SKM-1 (cell line): ENCODE data around the gene ROBO1.
"Not testable (repeated sequence)": the region's sequence is repeated elsewhere in the genome, so short reads cannot be mapped to it uniquely, and the experiment has no call there.

Experiments used
- DNase-seq: peaks from one replicate; lab custom pipeline; 2025; ENCODE audit not compliant: unreplicated experiment; lab: John Stamatoyannopoulos, UW

ROBO1 gene

DNA sequence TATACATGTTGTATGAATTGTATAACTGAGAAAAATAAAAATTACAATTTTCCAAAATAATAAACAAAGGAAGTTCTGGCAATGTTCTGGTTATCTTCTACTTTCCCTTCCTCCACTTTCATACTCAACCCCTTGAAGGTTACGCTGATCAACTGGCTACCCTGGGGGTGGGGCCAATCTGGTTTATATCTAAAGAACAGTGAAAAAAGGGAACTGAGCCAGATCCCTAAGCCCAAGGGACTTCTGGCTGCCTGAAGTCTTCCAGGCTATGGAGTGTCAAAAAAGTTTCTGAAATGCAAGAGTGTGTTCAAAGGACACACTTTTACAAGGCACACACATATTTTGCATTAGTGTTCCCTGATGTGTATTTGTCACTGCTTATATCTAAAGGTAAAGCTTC, 591.9 kb downstream of the ROBO1 start:
- DNase-seq: no peak

DNA sequence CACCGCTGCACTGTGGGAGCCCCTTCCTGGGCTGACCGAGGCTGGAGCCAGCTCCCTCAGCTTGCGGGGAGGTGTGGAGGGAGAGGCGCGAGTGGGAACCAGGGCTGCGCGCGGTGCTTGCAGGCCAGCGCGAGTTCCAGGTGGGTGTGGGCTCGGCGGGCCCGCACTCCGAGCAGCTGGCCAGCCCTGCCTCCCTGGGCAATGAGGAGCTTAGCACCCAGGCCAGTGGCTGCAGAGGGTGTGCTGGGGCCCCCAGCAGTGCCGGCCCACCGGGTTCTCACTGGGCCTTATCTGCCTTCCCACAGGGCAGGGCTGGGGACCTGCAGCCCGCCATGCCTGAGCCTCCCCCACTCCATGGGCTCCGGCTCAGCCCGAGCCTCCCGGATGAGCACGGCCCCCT, 594.5 kb downstream of the ROBO1 start:
- not testable (repeated sequence) for DNase-seq

DNA sequence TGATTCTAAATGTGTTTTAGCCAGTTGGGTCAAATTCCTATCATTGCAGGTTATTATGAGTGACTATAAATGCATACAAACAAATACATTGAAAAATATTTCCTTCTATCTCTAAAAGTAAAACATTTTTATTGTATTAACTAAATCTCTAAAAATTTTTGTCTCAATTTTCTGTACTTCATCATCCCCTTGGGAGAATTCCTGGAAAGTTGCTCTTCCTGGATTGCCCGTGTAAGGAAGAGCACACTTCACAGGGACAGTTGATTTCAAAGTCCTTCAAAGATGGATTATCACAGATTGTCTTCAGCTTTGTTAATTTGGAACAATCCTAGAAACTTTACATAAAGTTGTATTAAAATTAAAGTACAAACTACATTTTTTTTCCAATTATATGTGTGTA, 595.6 kb downstream of the ROBO1 start:
- DNase-seq: no peak

DNA sequence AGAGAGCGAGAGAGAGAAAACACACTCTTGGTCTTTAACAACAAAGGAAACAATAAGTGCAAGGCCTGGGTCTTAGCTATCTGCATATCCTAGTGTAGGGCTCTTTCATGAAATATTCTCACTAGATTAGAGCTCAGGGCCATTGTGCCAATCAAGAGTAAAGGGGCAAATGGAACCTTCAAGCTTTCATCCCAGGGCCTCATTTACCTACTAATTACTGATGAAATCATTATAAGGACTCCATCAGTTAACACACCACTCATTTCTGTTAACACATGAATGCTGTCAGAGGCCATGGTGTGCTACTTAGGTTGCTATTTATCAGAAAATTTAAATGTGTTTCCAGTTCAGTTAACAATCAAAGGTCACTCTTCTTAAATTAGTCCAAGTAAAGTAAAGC, 597.8 kb downstream of the ROBO1 start:
- no peak for DNase-seq

DNA sequence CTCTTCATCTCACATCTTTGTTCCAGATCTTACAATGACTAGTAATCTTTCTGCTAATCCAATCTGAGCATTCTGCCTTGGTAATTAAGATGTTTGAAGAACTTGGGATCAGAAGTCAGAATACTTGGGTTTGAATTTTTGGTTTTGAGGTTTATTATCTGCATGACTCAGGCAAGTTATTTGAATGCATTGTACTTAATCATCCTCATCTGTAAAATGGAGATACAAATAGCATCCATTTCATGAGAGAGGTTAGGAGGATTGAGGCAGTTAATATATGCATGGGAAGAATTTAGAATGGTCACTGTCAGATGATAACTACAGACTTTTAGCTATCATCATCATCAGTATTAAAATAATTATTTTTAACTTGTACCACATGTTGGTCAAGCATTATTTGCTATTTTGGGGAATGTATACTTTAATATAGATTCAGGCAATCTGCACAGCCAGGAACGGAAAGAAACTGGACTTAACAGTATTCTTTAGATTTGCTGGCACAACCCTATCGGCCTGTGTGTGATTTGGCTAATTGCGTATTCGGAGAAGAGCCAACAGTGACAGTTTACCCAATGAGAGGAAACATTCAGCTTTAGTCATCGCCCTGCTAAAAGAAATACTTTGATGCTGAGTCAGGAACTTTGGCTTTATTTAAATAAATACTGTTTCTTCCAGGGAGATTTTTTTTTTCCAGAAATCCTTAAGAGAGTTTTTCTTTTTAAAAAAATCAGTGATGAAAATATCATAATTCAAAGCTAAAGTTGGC, 600.0 kb downstream of the ROBO1 start:
- no peak for DNase-seq

DNA sequence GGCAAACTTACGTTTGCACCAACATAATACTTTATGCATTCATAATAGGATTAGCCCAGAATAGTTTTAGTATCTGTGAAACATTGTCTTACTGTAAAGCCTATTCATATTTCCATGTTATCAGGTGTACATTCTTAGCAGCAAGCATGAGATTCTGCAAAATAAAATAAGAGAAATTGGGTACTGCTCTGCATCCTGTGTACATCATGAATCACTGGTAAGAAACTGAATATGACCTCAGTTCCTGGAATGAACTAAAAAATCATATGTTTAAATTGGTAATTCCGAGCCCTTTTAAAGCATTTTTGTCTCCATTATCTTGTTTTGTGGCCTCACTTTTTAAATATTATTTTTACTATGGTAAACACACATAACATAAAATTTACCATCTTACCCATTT, 605.1 kb downstream of the ROBO1 start:
- no peak for DNase-seq

DNA sequence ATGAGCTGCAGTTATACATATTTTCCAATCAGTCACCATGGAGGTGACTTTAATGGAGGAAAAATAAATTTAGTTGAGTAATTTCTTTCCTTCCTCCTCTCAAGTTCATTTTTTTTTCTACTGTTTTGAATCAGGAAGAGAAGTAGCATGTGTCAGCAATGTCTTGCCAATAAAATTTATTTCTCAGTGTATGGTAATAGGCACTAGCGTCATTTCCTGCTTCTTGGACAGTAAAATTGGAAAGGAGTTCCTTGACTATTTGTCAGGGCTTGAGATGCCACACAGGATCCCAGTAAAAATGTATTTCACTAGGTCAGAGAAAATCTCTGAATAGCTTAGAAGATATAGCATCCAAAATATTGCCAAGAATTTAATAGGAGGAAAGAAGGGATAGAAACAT, 605.9 kb downstream of the ROBO1 start:
- no peak for DNase-seq

DNA sequence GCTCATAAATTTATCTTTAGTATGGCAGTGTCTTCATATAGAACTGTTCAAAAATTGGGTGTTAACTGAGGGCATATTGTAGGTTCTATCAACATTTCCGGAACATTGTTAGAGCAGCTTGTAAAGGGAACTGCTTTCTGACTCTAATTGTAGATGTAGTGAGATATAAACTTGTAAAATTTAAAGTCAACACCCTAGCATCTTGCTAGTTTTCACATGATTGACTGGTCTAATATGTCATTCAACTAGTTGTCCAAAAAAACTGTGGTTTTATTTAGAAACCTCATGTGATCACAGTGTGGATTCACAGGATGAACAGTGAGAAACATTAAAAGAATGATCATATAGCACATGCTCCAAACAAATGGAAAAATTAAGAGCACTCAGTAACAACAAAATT, 607.4 kb downstream of the ROBO1 start:
- no peak for DNase-seq

DNA sequence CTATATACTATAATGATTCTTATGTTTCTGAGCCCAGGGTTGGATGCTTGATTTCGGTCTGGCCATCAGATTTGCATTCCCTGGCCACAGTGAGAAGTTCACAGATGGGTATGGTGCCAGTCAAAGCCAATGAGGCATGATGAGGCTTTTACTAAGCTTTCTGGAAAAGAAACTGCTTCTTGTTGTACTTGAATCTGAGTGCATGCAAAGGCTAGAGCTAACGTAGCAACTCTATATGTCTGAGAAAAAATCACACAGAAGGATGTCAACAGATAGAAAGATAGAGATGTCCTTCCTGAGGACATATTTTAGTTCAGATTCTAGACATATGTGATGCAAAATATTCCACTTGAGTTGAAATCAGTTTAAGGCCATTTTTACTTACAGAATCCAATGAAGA, 608.1 kb downstream of the ROBO1 start:
- no peak for DNase-seq

DNA sequence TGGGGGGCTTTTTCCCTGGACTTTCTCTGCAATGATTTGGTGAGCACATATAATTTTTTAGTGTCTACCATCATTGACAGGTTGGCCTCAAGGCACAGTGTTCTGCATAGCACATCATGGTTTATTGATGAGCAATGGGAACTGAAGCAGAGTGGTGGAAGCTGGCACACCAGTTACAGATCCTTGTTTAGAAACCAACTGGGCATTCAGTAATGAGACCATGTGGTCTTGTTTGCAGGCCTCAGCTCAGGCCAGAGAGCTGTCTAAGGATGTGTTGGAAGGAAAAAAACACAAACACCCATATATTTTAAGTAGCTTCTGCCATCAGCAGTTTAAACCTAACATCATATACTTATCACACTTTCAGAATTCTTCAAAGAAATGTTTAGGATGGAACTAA, 610.6 kb downstream of the ROBO1 start:
- no peak for DNase-seq

DNA sequence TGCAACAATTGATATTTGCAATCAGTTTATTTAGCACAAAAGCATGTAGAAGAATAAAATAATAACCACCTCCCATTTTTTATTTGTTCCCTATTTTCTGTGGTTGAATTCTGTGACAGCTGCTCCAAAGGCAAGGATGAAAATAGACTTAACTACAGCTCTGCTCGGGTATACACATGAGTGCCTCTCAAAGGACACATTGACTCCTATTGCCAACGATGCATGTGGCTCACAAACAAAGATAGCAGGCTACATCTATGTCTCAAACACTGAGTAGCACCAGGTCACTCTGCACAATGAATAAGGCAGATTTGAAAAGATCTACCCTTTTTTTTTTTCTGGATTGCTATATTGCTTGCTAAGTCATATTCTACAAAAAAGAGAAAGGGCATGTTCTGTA, 612.9 kb downstream of the ROBO1 start:
- no peak for DNase-seq

DNA sequence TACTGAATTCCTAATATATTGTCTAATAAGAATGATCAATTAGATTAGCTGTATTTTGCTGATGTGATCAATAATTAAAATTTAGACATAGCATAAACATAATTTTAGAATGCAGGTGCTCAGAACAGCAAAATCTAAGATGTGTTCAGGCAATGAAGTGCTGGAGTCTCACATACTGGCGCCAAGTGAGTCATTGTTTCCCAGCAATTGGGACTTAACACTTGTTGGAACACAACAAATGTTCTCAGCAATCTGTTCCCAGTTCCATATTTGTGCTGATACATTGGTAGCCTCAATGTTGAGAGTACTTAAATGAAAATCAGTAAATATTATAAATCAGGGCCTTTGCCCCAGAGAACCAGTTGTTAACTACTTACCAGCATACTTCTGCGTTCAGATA, 619.0 kb downstream of the ROBO1 start:
- DNase-seq: no peak

DNA sequence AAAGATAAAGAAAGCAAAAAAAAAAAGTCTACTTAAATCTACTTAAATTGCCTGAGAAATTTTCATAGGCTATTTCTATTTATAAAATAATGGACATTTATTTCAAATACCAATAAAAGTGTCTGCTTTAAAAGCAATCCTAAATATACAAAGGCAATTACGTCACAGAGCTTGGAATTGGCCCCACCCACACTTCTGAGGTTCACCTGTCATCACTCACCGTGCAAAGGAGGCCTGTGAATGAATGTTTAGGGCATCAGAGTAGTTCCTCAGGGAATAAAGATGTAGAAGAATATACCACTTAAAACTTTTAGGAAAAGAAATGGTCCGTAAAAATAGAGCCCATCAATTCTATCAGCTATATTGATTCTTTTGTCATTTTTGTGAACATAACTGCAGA, 621.8 kb downstream of the ROBO1 start:
- DNase-seq: no peak

DNA sequence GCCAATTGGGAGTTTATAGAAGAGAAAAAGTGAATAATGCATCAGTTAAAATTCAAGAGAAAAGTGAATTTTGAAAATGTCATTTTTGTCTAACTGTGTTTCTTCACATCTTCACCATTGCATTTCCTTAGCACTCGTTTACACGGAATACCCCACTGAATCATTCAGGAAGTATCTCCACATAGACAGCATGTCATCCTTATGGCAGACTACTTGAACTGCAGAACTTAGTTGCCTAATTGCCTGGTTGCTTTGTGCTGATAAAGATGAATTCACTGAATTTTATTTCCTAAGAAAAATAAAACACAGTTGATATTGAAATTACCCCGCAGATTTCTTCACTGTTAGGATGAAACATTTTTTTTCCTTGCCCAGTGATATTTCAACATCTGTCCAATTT, 627.1 kb downstream of the ROBO1 start:
- DNase-seq: no peak

DNA sequence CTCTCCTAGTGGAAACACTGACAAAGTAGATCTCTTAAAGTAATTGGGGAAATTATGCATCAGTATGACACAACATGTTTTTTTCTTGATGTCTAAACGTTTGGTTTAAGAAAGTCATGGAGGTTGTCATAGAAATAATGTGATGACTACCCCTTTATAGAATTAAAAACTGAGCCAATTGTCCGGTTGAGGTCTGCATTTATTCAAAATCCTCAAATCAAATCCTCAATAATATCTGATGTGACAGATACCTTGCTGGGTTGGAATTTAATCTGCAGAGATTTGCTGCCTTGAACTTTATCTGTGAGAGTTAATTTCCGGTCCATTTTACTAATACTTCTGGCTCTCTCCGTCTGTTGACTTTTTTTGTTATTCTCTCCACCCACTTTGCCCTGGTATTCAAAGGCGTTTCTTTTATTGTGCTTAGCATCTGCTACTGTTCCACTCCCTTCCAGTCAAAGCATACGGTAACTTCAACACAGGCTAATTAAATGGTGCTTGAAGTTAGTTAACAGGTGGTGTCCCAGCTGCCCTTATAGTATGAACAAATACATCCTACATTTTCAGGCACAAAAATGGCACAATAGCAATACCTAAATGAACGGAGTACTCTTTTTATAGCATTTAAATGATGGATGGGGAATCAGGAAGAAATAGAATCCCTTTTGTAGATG, 628.3 kb downstream of the ROBO1 start:
- DNase-seq: no peak

DNA sequence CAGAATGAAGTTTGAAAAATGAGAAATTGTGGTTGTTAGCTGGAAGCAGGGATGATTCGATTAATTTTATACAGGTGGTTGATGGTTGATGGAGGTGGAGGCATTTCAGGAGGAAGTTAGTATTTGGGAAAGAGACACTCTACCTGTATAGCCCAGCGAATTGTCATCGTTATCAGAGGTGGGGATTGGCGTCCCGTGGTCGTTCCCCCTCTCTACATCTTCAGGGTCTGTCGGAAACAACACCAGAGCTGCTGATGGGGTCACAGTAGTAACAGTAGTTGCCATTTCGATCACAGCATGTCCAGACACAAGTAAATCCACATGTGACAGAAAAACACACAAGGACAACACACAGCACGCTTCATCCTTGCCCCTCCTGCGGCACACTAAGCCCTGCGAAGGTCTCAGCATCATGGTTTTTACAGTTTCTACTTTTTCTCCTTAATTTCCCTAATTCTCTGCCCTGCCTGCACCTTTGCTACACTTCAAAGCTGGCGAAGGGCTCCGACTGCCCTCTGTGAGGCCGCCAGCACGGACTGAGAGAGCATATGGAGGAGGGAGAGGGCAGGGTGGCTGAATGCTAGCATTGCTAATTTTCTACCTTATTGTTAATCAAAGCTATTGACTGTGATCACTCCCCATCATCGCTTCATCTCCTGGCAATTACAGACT, 642.3 kb downstream of the ROBO1 start:
- no peak for DNase-seq

DNA sequence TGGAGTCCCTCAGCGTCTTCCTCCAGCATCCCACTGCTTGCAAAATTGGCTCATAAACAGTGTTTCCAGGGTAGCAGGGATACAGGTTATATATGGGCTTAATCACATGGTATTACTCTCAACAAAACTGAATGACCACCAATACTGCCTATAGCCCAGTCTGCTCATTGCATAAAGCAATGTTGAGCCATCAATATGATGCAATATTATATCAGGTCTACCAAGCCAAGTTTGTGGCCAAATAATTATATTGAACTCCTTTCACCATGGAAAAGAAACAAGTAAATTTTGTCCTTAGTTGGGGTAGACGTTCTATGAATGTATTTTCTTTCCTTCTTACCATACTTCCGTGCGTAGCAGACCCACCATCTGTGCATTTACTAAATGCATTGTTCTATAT, 652.3 kb downstream of the ROBO1 start:
- DNase-seq: no peak

DNA sequence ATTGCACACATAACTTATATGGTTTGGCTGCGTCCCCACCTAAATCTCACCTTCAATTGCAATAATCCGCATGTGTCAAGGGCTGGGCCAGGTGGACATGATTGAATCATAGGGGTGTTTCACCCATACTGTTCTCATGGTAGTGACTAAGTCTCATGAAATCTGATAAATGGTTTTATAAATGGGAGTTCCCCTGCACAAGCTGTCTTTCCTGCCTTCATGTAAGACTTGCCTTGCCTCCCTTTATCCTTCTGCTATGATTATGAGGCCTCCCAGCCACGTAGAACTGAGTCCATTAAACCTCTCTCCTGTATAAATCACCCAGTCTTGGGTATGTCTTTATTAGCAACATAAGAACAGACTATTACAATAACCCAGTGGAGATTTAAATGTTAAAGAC, 653.9 kb downstream of the ROBO1 start:
- no peak for DNase-seq

DNA sequence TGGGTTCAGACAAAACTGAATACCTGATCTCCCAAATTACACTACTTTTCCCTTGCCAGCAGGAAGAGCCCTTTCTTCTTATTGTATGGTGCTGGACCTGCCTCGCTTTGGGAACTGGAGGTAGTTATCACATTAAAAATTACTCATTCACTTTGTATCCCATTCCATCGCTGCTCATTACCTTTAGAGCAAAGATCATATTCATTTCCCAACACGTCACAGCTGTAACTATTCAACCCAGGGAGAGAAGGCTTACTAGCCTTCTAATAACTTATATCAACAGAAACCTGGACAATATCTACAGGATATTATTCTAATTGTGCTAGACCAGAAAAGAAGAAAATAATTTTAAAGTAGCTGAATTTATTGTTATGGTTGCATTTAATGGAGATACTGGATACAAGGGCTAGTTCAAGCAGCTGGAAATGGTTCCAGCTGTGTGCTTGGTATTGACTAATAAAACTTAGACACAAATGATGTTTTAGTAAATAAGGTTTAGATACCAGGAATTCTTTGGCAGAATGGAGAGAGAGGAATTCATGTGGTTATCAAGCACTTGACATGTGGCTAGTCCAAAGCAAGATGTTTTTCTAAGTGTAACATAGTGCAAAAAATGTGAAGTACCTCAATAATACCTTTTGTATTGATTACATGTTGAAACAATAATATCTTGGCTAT, 656.3 kb downstream of the ROBO1 start:
- no peak for DNase-seq

DNA sequence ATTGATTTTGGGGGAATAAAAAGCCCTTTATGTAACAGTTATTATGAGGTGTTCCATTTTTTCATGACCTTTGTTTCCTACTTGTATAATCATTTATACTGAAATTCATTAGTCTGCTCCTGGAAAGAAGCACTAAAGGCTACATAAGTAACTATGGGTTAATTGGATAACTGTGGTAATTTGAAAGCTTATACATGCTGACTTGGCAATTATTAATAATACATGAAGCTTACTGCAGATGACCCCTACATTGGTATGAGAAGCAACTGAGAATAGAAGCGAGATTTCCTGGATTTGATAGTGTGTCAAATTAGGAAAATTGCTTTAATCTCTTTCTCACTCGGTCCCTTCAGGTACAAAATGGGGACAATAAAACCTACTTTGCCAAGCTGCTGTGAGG, 658.0 kb downstream of the ROBO1 start:
- DNase-seq: no peak

DNA sequence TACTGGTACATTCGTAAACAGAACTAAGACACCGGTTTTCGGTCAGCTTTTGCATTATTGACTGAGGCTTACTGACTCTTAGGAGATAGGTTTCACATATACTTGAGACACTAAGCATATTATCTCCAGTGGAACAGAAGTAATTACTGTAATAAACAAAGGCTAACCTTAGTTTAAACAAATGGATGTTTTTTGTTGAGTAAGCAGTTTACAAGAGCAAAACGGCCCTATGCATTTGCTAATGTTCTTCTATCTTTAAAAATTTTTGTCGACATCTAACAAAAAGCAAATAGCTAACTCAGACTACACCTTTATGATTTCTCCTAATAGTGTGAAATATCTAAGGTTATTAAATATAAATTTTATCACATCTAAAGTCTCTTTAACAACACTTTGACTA, 664.5 kb downstream of the ROBO1 start:
- DNase-seq: no peak
